Measurements from ENCODE around the gene ADGRG6.

ADGRG6 gene

GRCh38 chr6:142286088-142286409 lies 15.8 kb upstream of the ADGRG6 start:
- no peaks in the 10 kb centered on the region for H3K4me1 ChIP-seq (ENCODE audit: low read length)
- H3K4me2 ChIP-seq (ENCODE audit: low read depth, low read length), result no peak overlapping the region
- no peaks in the 10 kb centered on the region for H3K27me3 ChIP-seq (replicated peaks; ENCODE audit: insufficient read depth, low read length)

GRCh38 chr6:142289687-142290086 lies 12.1 kb upstream of the ADGRG6 start:
- no peak for TF ChIP-seq CTCF (IDR thresholded peaks at IDR 0.05; ENCODE audit: low read length)
- no peak for TF ChIP-seq EZH2 (optimal IDR thresholded peaks at IDR 0.05; ENCODE audit: low read depth, low read length)
- no peak for TF ChIP-seq EZH2phosphoT487 (IDR thresholded peaks at IDR 0.05; ENCODE audit: low read length)
- H4K20me1 ChIP-seq (ENCODE audit: insufficient read depth, low read length), result no peaks in the 10 kb centered on the region
- no peaks in the 10 kb centered on the region for H3K79me2 ChIP-seq (ENCODE audit: low read length)
- no peak overlapping the region for H3K4me3 ChIP-seq (ENCODE audit: low read length)
- H3K9me3 ChIP-seq (replicated peaks; ENCODE audit: insufficient read depth, low read length), result no peaks in the 10 kb centered on the region
- no peak overlapping the region for H2AFZ ChIP-seq (ENCODE audit: low read length)
- no peak overlapping the region for H3K9ac ChIP-seq (ENCODE audit: low read length)
- no peaks in the 10 kb centered on the region for H3K9me2 ChIP-seq (replicated peaks; ENCODE audit: insufficient read depth, low read length)
- peak; percentile 54 for DNase-seq
- H3F3A ChIP-seq (ENCODE audit: insufficient read depth, low read length), result no peaks in the 10 kb centered on the region
- no peaks in the 10 kb centered on the region for H3K4me1 ChIP-seq (ENCODE audit: low read length)
- H3K4me2 ChIP-seq (ENCODE audit: low read depth, low read length), result no peak overlapping the region
- no peaks in the 10 kb centered on the region for H3K36me3 ChIP-seq (replicated peaks; ENCODE audit: insufficient read depth, low read length)
- no peaks in the 10 kb centered on the region for H3K27me3 ChIP-seq (replicated peaks; ENCODE audit: insufficient read depth, low read length)
- no peak overlapping the region for H3K27ac ChIP-seq (ENCODE audit: low read length)

More at GRCh38 chr6:142286088-142286409, 15.8 kb upstream of the ADGRG6 start:
- Histone ChIP-seq H3K79me2 (ENCODE audit: low read length) (no peaks in the 10 kb centered on the region), H3K9me3 (replicated peaks; ENCODE audit: insufficient read depth, low read length) (no peaks in the 10 kb centered on the region), H3F3A (ENCODE audit: insufficient read depth, low read length) (no peaks in the 10 kb centered on the region), H2AFZ (ENCODE audit: low read length) (no peak overlapping the region), H4K20me1 (ENCODE audit: insufficient read depth, low read length) (no peaks in the 10 kb centered on the region), H3K36me3 (replicated peaks; ENCODE audit: insufficient read depth, low read length) (no peaks in the 10 kb centered on the region), H3K9me2 (replicated peaks; ENCODE audit: insufficient read depth, low read length) (no peaks in the 10 kb centered on the region), H3K27ac (ENCODE audit: low read length) (no peak overlapping the region), H3K9ac (ENCODE audit: low read length) (no peak overlapping the region), H3K4me3 (ENCODE audit: low read length) (no peak overlapping the region)
- no peak for DNase-seq
- TF ChIP-seq CTCF (IDR thresholded peaks at IDR 0.05; ENCODE audit: low read length) (no peak), EZH2 (optimal IDR thresholded peaks at IDR 0.05; ENCODE audit: low read depth, low read length) (no peak), EZH2phosphoT487 (IDR thresholded peaks at IDR 0.05; ENCODE audit: low read length) (no peak)

- Histone ChIP-seq H3K4me1 (ENCODE audit: low read length) (no peaks in the 10 kb centered on the region), H3K9ac (ENCODE audit: low read length) (no peak overlapping the region), H3K79me2 (ENCODE audit: low read length) (no peaks in the 10 kb centered on the region), H3K36me3 (replicated peaks; ENCODE audit: insufficient read depth, low read length) (no peaks in the 10 kb centered on the region), H3F3A (ENCODE audit: insufficient read depth, low read length) (no peaks in the 10 kb centered on the region), H3K27me3 (replicated peaks; ENCODE audit: insufficient read depth, low read length) (no peaks in the 10 kb centered on the region), H3K4me2 (ENCODE audit: low read depth, low read length) (no peak overlapping the region), H3K4me3 (ENCODE audit: low read length) (no peak overlapping the region), H2AFZ (ENCODE audit: low read length) (no peak overlapping the region), H3K27ac (ENCODE audit: low read length) (no peak overlapping the region), H4K20me1 (ENCODE audit: insufficient read depth, low read length) (no peaks in the 10 kb centered on the region), H3K9me2 (replicated peaks; ENCODE audit: insufficient read depth, low read length) (no peaks in the 10 kb centered on the region), H3K9me3 (replicated peaks; ENCODE audit: insufficient read depth, low read length) (no peaks in the 10 kb centered on the region)
- no peak for DNase-seq
- TF ChIP-seq CTCF (IDR thresholded peaks at IDR 0.05; ENCODE audit: low read length) (no peak), EZH2phosphoT487 (IDR thresholded peaks at IDR 0.05; ENCODE audit: low read length) (no peak), EZH2 (optimal IDR thresholded peaks at IDR 0.05; ENCODE audit: low read depth, low read length) (no peak)
Measured at GRCh38 chr6:142290851-142291250, 11.0 kb upstream of the ADGRG6 start.

Data from MM.1S (cell line).